ENCODE results near the gene CLTRN. TPM values are rescaled to one million over a fixed set of nuclear protein-coding genes. Genes with fewer than 3 reads are reported as not detected.

Gene CLTRN
- total RNA-seq, 2 donors from 2014 or later: 0.36 to 0.57 TPM

GRCh38 chrX:15694941-15695451 lies 30.4 kb upstream of the CLTRN start:
- no peaks in the 10 kb centered on the region for H3K27me3 ChIP-seq (replicated peaks; ENCODE audit: insufficient read depth)
- intact Hi-C loops (cut with DNase I): no loop called here
- DNase-seq (ENCODE audit: low spot score): no peak
- H3K27ac ChIP-seq: no peak overlapping the region
- H3K4me1 ChIP-seq (replicated peaks): no peaks in the 10 kb centered on the region
- no peak overlapping the region for H3K4me3 ChIP-seq
- no peaks in the 10 kb centered on the region for H3K9me3 ChIP-seq
- WGBS: 71% methylated on average over 4 of the region's 6 CpGs
- no peaks in the 10 kb centered on the region for H3K36me3 ChIP-seq
- TF ChIP-seq POLR2A (IDR thresholded peaks at IDR 0.05): no peak
- no peak for TF ChIP-seq CTCF (IDR thresholded peaks at IDR 0.05)
- TF ChIP-seq POLR2AphosphoS5 (IDR thresholded peaks at IDR 0.05): no peak

GRCh38 chrX:15686818-15687685 lies 22.4 kb upstream of the CLTRN start:
- Histone ChIP-seq H3K4me1 (replicated peaks) (no peaks in the 10 kb centered on the region), H3K27ac (no peak overlapping the region), H3K4me3 (no peak overlapping the region), H3K9me3 (no peaks in the 10 kb centered on the region), H3K36me3 (no peaks in the 10 kb centered on the region), H3K27me3 (replicated peaks; ENCODE audit: insufficient read depth) (no peaks in the 10 kb centered on the region)
- intact Hi-C loops (cut with DNase I): loop anchor here (10.0 kb wide), 1 partner anchor 48 kb away; the partner anchor contains the start of gene CA5B
- TF ChIP-seq CTCF (IDR thresholded peaks at IDR 0.05) (peak; percentile 17 to 65 (median 56)), POLR2AphosphoS5 (IDR thresholded peaks at IDR 0.05) (no peak)
- peak; percentile 41 for DNase-seq (ENCODE audit: low spot score)
- WGBS: 45% methylated on average over 6 of the region's 6 CpGs

- no peak for DNase-seq (ENCODE audit: low spot score)
- intact Hi-C loops (cut with DNase I): loop anchor here (10.0 kb wide), 1 partner anchor 52 kb away; the partner anchor contains the start of gene CA5B
- no peak for TF ChIP-seq CTCF (IDR thresholded peaks at IDR 0.05)
- no peak for TF ChIP-seq POLR2A (IDR thresholded peaks at IDR 0.05)
- TF ChIP-seq POLR2AphosphoS5 (IDR thresholded peaks at IDR 0.05): no peak
- Histone ChIP-seq H3K9me3 (no peaks in the 10 kb centered on the region), H3K4me3 (no peak overlapping the region), H3K27me3 (replicated peaks; ENCODE audit: insufficient read depth) (no peaks in the 10 kb centered on the region), H3K4me1 (replicated peaks) (no peaks in the 10 kb centered on the region), H3K36me3 (no peaks in the 10 kb centered on the region), H3K27ac (no peak overlapping the region)
- 76% methylated on average over 6 of the region's 6 CpGs for WGBS
Measured at GRCh38 chrX:15683193-15683592, 18.6 kb upstream of the CLTRN start.

GRCh38 chrX:15681433-15681832 lies 16.8 kb upstream of the CLTRN start:
- no peak for DNase-seq (ENCODE audit: low spot score)
- Histone ChIP-seq H3K27me3 (replicated peaks; ENCODE audit: insufficient read depth) (no peaks in the 10 kb centered on the region), H3K36me3 (no peaks in the 10 kb centered on the region), H3K9me3 (no peaks in the 10 kb centered on the region), H3K4me1 (replicated peaks) (no peaks in the 10 kb centered on the region), H3K27ac (no peak overlapping the region), H3K4me3 (no peak overlapping the region)
- 76% methylated on average over 2 of the region's 3 CpGs for WGBS
- intact Hi-C loops (cut with DNase I): loop anchor here (10.0 kb wide), 1 partner anchor 53 kb away; the partner anchor contains the start of gene CA5B
- TF ChIP-seq POLR2A (IDR thresholded peaks at IDR 0.05): no peak

- intact Hi-C loops (cut with DNase I): loop anchor here (10.0 kb wide), 1 partner anchor 54 kb away; the partner anchor contains the start of gene CA5B
- Histone ChIP-seq H3K9me3 (no peaks in the 10 kb centered on the region), H3K36me3 (no peaks in the 10 kb centered on the region), H3K27me3 (replicated peaks; ENCODE audit: insufficient read depth) (no peaks in the 10 kb centered on the region), H3K4me3 (no peak overlapping the region), H3K27ac (no peak overlapping the region), H3K4me1 (replicated peaks) (no peaks in the 10 kb centered on the region)
- no peak for DNase-seq (ENCODE audit: low spot score)
- 87% methylated on average over 5 of the region's 6 CpGs for WGBS
- TF ChIP-seq POLR2A (IDR thresholded peaks at IDR 0.05) (no peak), POLR2AphosphoS5 (IDR thresholded peaks at IDR 0.05) (no peak), CTCF (IDR thresholded peaks at IDR 0.05) (no peak)
Measured at GRCh38 chrX:15680401-15680800, 15.8 kb upstream of the CLTRN start.
